GM12878 (cell line): ENCODE data around the gene TRABD. TPM values are rescaled to one million over a fixed set of nuclear protein-coding genes. Genes with fewer than 3 reads are reported as not detected.

Source experiments
- ATAC-seq: fragments of 200-7000 bp; cut with Tn5 transposase; 3 replicates; pipeline ENCODE4 v1.9.1; 2020; ENCODE audit warnings: mild to moderate bottlenecking, moderate library complexity
- BruUV-seq: library from RNA; stranded (reverse); fragments of 400-500 nt; replicated peaks from 2 replicates; lab custom pipeline; 2021; lab: Mats Ljungman, UMichigan
- CTCF ChIA-PET: fragments of 300-600 bp; sonication (Branson Sonifier 250); formaldehyde crosslinking; extraction: SDS; loops from one replicate; lab custom pipeline; 2021; ENCODE audit warnings: inconsistent platforms; lab: Yijun Ruan, JAX
- POLR2A ChIA-PET: fragments of 350-600 bp; formaldehyde crosslinking; extraction: SDS; loops from one replicate; lab custom pipeline; 2021; ENCODE audit warnings: inconsistent platforms; lab: Charles Lee
- RAD21 ChIA-PET: fragments of 300-600 bp; sonication (Branson Sonifier 250); formaldehyde crosslinking; loops from one replicate; lab custom pipeline; 2023; ENCODE audit warnings: antibody characterized with exemption; ENCODE audit not compliant: unreplicated experiment; lab: Charles Lee
- SMC1A ChIA-PET: fragments of 300-600 bp; sonication (Branson Sonifier 250); formaldehyde crosslinking; loops from one replicate; lab custom pipeline; 2023; ENCODE audit not compliant: unreplicated experiment, uncharacterized antibody; lab: Charles Lee
- DNase-seq: peaks from one replicate; pipeline ENCODE4 v3.0.0-alpha.2; 2011; ENCODE audit warnings: low read depth, low spot score
- FAIRE-seq: peaks from 3 replicates; lab custom pipeline; 2011; peaks lifted over from hg19 to GRCh38; lab: Jason Lieb, UNC
- H2AFZ ChIP-seq: 2 replicates; pipeline ENCODE4 v1.6.0; 2011; ENCODE audit warnings: low read depth, low read length, control low read depth; ENCODE audit not compliant: control insufficient read depth
- H3K27ac ChIP-seq: 2 replicates; pipeline ENCODE4 v1.5.1; 2011; ENCODE audit warnings: control low read depth; ENCODE audit not compliant: control insufficient read depth, insufficient read depth
- H3K27me3 ChIP-seq, 2 experiments: replicated peaks in 1 of 2; 2 replicates each; pipeline versions ENCODE4 v1.6.0 to v1.6.1; 2011; ENCODE audit warnings: low read length in 1 of 2; ENCODE audit not compliant: control insufficient read depth in 2 of 2, insufficient read depth in 2 of 2
- H3K36me3 ChIP-seq, 2 experiments: 2 replicates each; pipeline ENCODE4 v1.5.1; 2011; ENCODE audit warnings: low read length in 1 of 2; ENCODE audit not compliant: control insufficient read depth in 2 of 2, insufficient read depth in 2 of 2
- H3K4me1 ChIP-seq: 2 replicates; pipeline ENCODE4 v1.6.1; 2011; ENCODE audit warnings: mild to moderate bottlenecking, low read length, moderate library complexity, mixed read lengths; ENCODE audit not compliant: control insufficient read depth, insufficient read depth
- H3K4me2 ChIP-seq: 2 replicates; pipeline ENCODE4 v1.6.0; 2011; ENCODE audit warnings: control low read depth; ENCODE audit not compliant: control insufficient read depth, insufficient read depth
- H3K4me3 ChIP-seq: fragments of 200-600 bp; sonication (generic); 2 replicates; pipeline ENCODE4 v1.5.1; 2016
- H3K79me2 ChIP-seq: 2 replicates; pipeline ENCODE4 v1.6.0; 2011; ENCODE audit warnings: low read length; ENCODE audit not compliant: control insufficient read depth, insufficient read depth
- H3K9ac ChIP-seq: 2 replicates; pipeline ENCODE4 v1.8.0; 2011; ENCODE audit warnings: low read length, control low read depth, mixed read lengths; ENCODE audit not compliant: control insufficient read depth, insufficient read depth
- H3K9me3 ChIP-seq: replicated peaks from 3 replicates; pipeline ENCODE4 v1.5.1; 2011; ENCODE audit warnings: mild to moderate bottlenecking, low read length; ENCODE audit not compliant: control insufficient read depth, insufficient read depth
- H4K20me1 ChIP-seq: 2 replicates; pipeline ENCODE4 v1.6.0; 2011; ENCODE audit not compliant: control insufficient read depth, insufficient read depth
- EZH2 ChIP-seq: IDR thresholded peaks from 2 replicates; pipeline ENCODE4 v1.6.1; 2012; ENCODE audit warnings: low read depth, mild to moderate bottlenecking, control low read depth, inconsistent platforms, low read length, borderline replicate concordance; ENCODE audit not compliant: control insufficient read depth
- FOXM1 ChIP-seq: IDR thresholded peaks from 2 replicates; pipeline ENCODE4 v1.6.1; 2012; ENCODE audit warnings: low read depth, mild to moderate bottlenecking, inconsistent platforms, low read length, moderate library complexity
- IKZF2 ChIP-seq, 2 experiments: fragments of 450-650 bp; IDR thresholded peaks; 2 replicates each; pipeline ENCODE4 v1.6.1; 2017; ENCODE audit warnings: mild to moderate bottlenecking in 2 of 2, moderate library complexity in 2 of 2
- MAX ChIP-seq: IDR thresholded peaks from 2 replicates; pipeline ENCODE4 v1.6.1; 2012; ENCODE audit warnings: low read depth, low read length, improper control_type of control experiment
- PML ChIP-seq: IDR thresholded peaks from 2 replicates; pipeline ENCODE4 v1.6.1; 2012; ENCODE audit warnings: low read length, inconsistent platforms
- RCOR1 ChIP-seq: conservative IDR thresholded peaks from 2 replicates; pipeline ENCODE4 v1.6.1; 2012; ENCODE audit warnings: low read depth, low read length, improper control_type of control experiment
- RELA ChIP-seq: fragments of 450-650 bp; IDR thresholded peaks from 2 replicates; pipeline ENCODE4 v1.8.0; 2014; ENCODE audit warnings: borderline replicate concordance; ENCODE audit not compliant: partially characterized antibody
- RELB ChIP-seq: fragments of 450-650 bp; IDR thresholded peaks from 2 replicates; pipeline ENCODE4 v1.6.1; 2017; ENCODE audit warnings: low read depth, mild to moderate bottlenecking, moderate library complexity
- SREBF1 ChIP-seq: IDR thresholded peaks from 2 replicates; pipeline ENCODE4 v1.6.1; 2012; ENCODE audit warnings: mild to moderate bottlenecking, low read length
- SUPT20H ChIP-seq: IDR thresholded peaks from 2 replicates; pipeline ENCODE4 v1.6.1; 2011; ENCODE audit warnings: low read depth, mild to moderate bottlenecking, low read length, moderate library complexity, borderline replicate concordance; ENCODE audit not compliant: control insufficient read depth
- TCF3 ChIP-seq: IDR thresholded peaks from 2 replicates; pipeline ENCODE4 v1.6.1; 2012; ENCODE audit warnings: low read depth, mild to moderate bottlenecking, low read length, borderline replicate concordance; ENCODE audit not compliant: insufficient read depth
- YY1 ChIP-seq: IDR thresholded peaks from 2 replicates; pipeline ENCODE4 v1.6.1; 2011; ENCODE audit warnings: low read depth, mild to moderate bottlenecking, low read length
- ZBTB33 ChIP-seq: fragments of 450-650 bp; IDR thresholded peaks from 2 replicates; pipeline ENCODE4 v1.6.1; 2017; ENCODE audit warnings: mild to moderate bottlenecking
- ZBTB4 ChIP-seq: fragments of 450-650 bp; formaldehyde crosslinking; IDR thresholded peaks from 2 replicates; pipeline ENCODE4 v1.4.0; 2022; ENCODE audit warnings: mild to moderate bottlenecking, moderate library complexity
- ZNF207 ChIP-seq: fragments of 450-650 bp; IDR thresholded peaks from 2 replicates; pipeline ENCODE4 v1.6.1; 2014; ENCODE audit warnings: antibody characterized with exemption, mild to moderate bottlenecking, borderline replicate concordance
- ZNF217 ChIP-seq: fragments of 450-650 bp; IDR thresholded peaks from 2 replicates; pipeline ENCODE4 v1.6.1; 2017; ENCODE audit warnings: antibody characterized with exemption, mild to moderate bottlenecking
- WGBS: methylation state at CpG from one replicate; pipeline ENCODE4 v1.1.6; 2016; ENCODE audit warnings: low lambda C conversion rate; ENCODE audit not compliant: insufficient replicate concordance, insufficient coverage; ENCODE audit errors: missing lambda C conversion rate; 5-methylcytosine and 5-hydroxymethylcytosine counted together
- in situ Hi-C: fragments of 300-500 bp; cut with MboI; formaldehyde crosslinking; loops from 9 replicates; pipeline ENCODE4 v1.14.3; 2018; ENCODE audit warnings: mixed read lengths
- intact Hi-C: fragments of 100-400 bp; cut with micrococcal nuclease; formaldehyde crosslinking; loops from one replicate; pipeline ENCODE4 v1.14.2; 2022; ENCODE audit not compliant: unreplicated experiment
- polyA plus RNA-seq, 11 experiments: library from polyadenylated mRNA; depleted of rRNA in 4 of 11; unstranded in 6 of 11; stranded (reverse) in 5 of 11; fragments of >200 nt; fragmentation: Nextera tagmentation in 4 of 11; fragmentation: Illumina TruSeq in 1 of 11; extraction: Ambion mirVana in 4 of 11; extraction: Trizol in 1 of 11; gene quantifications; 1 replicate in 1 of 11; 2 replicates in 10 of 11; pipeline versions ENCODE4 v1.2.1 to v1.2.3, GENCODE V29; 2011 to 2016; ENCODE audit warnings: inconsistent platforms in 2 of 11, missing spikeins in 2 of 11, low read depth in 1 of 11
- total RNA-seq, 4 experiments: library from RNA; depleted of rRNA in 3 of 4; stranded (reverse); fragments of >200 nt in 3 of 4; fragmentation: Illumina TruSeq in 1 of 4; extraction: Trizol in 1 of 4; gene quantifications; 2 replicates each; pipeline versions ENCODE4 v1.2.1 to v1.2.3, GENCODE V29; 2013 to 2021

Gene TRABD
- total and polyA plus RNA-seq, 10 of the 15 experiments (the other 5 are each of a cell fraction or from before 2014, with no cell fraction given), result 0.43 to 116 (median 58.1) TPM

GRCh38 chr22:50192436-50193204 lies 6.9 kb downstream of the TRABD start:
- POLR2A ChIA-PET, result interaction anchor here (1.0 to 2.2 kb wide), 2 partner anchors 9 to 21 kb away, joined by 3 to 5 read pairs; no protein-coding TSS in a partner anchor
- FAIRE-seq (peak; percentile 88), DNase-seq (no peak), ATAC-seq (peak; percentile 5)
- Histone ChIP-seq H2AFZ (no peak overlapping the region), H3K9me3 (no peaks in the 10 kb centered on the region), H3K4me3 (peak overlapping the region; percentile 64), H3K36me3 (peaks cover 0 to 36% of the 10 kb centered on the region in 2 experiments; a peak in 3 of 4 replicates), H3K27me3 (no peaks in the 10 kb centered on the region), H3K79me2 (peaks cover 57% of the 10 kb centered on the region), H4K20me1 (no peaks in the 10 kb centered on the region), H3K27ac (peak overlapping the region; percentile 98), H3K9ac (peak overlapping the region; percentile 89), H3K4me1 (peaks cover 67% of the 10 kb centered on the region), H3K4me2 (peak overlapping the region; percentile 90)
- intact Hi-C loops, result loop anchor here (10.0 kb wide), 1 partner anchor 258 kb away; no protein-coding TSS in a partner anchor
- 5% methylated on average over 20 of the region's 25 CpGs for whole genome bisulfite sequencing
- CTCF ChIA-PET, result interaction anchor here (0.8 to 1.3 kb wide), 2 partner anchors 43 to 50 kb away, joined by 3 read pairs; no protein-coding TSS in a partner anchor
- RAD21 ChIA-PET, result interaction anchor here (1.2 to 2.1 kb wide), 2 partner anchors 44 to 262 kb away, joined by 3 to 5 read pairs; no protein-coding TSS in a partner anchor
- SMC1A ChIA-PET, result no interaction called here
- no TSS peak for BruUV-seq
- in situ Hi-C loops, result no loop called here
- TF ChIP-seq SREBF1, result no peak
- no peak for TF ChIP-seq EZH2
- TF ChIP-seq SUPT20H, result no peak
- no peak for TF ChIP-seq RCOR1
- TF ChIP-seq ZBTB4 (CRISPR knock-in tag), result no peak
- TF ChIP-seq IKZF2 (IDR thresholded peaks at IDR 0.05), result no peak
- no peak for TF ChIP-seq FOXM1
- no peak for TF ChIP-seq ZNF207
- no peak for TF ChIP-seq RELA
- no peak for TF ChIP-seq ZBTB33
- no peak for TF ChIP-seq RELB
- TF ChIP-seq PML, result no peak
- TF ChIP-seq MAX, result peak; percentile 35; the same call in 1 of the 2 replicates
- 0 out of 2 replicates have a peak, but pooled peaks have one; percentile 5 for TF ChIP-seq TCF3
- no peak for TF ChIP-seq ZNF217
- no peak for TF ChIP-seq YY1
